Spleen (tissue), 7 donors: Measurements from ENCODE around the gene APOL6.

Experiments
- POLR2A ChIP-seq, 3 donors: fragments of 450-650 bp; IDR thresholded peaks; one replicate each; pipeline ENCODE4 v1.5.1; 2017; ENCODE audit warnings: antibody characterized with exemption in 3 of 3, mild to moderate bottlenecking in 1 of 3
- TF ChIP-seq, protein P1 (sequence below), 11 experiments: fragments of 200-600 bp in 7 of 11; fragments of 450-650 bp in 4 of 11; sonication (generic) in 4 of 11; IDR thresholded peaks in 8 of 11; conservative IDR thresholded peaks in 3 of 11; 1 replicate in 7 of 11; 2 replicates in 4 of 11; pipeline versions ENCODE4 v1.4.0 to v1.8.0; 2016 to 2021; ENCODE audit warnings: antibody characterized with exemption in 11 of 11, inconsistent platforms in 4 of 11, mild to moderate bottlenecking in 1 of 11
- donor health status: DM: no; HTN: no; CAD: no; lungs with moderate emphysema.
- donor health status: DM: no; HTN: no; CAD: no.
- donor health status: DM: no; HTN: no; CAD: no.

DNA sequence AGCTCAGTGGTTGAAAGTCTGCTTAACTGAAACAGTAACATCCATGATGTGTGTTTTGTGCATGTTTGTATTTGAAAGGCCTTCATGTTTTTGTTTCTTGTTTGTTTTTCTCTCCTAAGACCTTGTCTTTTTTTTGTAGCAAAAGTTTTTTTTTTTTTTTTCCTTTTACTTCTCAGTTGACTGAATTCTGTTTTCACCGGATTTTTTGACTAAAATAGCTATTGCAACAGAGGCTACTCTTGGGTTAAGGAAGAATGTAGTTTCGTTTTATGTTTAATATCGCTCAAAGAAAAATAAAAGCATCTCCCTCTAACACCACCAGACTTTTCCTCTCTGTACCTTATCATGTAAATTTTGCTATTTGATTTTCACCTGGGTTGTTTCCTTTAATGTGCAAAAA is 15.1 kb downstream of the APOL6 start:
- TF ChIP-seq POLR2A (IDR thresholded peaks at IDR 0.05) = no peak
- TF ChIP-seq, protein P1, sequence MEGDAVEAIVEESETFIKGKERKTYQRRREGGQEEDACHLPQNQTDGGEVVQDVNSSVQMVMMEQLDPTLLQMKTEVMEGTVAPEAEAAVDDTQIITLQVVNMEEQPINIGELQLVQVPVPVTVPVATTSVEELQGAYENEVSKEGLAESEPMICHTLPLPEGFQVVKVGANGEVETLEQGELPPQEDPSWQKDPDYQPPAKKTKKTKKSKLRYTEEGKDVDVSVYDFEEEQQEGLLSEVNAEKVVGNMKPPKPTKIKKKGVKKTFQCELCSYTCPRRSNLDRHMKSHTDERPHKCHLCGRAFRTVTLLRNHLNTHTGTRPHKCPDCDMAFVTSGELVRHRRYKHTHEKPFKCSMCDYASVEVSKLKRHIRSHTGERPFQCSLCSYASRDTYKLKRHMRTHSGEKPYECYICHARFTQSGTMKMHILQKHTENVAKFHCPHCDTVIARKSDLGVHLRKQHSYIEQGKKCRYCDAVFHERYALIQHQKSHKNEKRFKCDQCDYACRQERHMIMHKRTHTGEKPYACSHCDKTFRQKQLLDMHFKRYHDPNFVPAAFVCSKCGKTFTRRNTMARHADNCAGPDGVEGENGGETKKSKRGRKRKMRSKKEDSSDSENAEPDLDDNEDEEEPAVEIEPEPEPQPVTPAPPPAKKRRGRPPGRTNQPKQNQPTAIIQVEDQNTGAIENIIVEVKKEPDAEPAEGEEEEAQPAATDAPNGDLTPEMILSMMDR (IDR thresholded peaks at IDR 0.05 in 8 of 11, conservative IDR thresholded peaks at IDR 0.05 in 3 of 11) = no peak
